Mesothelial cell of epicardium (in vitro differentiated cells): Measurements from ENCODE around the gene KCNK16. TPM values are rescaled to one million over a fixed set of nuclear protein-coding genes. Genes with fewer than 3 reads are reported as not detected.

ENCODE experiments used
- DNase-seq, 2 experiments: peaks; one replicate each; pipeline ENCODE4 v3.0.0; 2021; ENCODE audit warnings: low spot score in 2 of 2; ENCODE audit not compliant: unreplicated experiment in 2 of 2
- H3K27ac Mint-ChIP-seq: 2 replicates; pipeline ENCODE4 v1.8.0; 2021; ENCODE audit warnings: mixed read lengths
- H3K27me3 Mint-ChIP-seq: 2 replicates; pipeline ENCODE4 v1.8.0; 2021; ENCODE audit warnings: low read depth, mixed read lengths
- H3K36me3 Mint-ChIP-seq: 2 replicates; pipeline ENCODE4 v1.8.0; 2021; ENCODE audit warnings: mixed read lengths
- H3K4me1 Mint-ChIP-seq: 2 replicates; pipeline ENCODE4 v1.8.0; 2021; ENCODE audit warnings: mixed read lengths
- H3K4me3 Mint-ChIP-seq: 2 replicates; pipeline ENCODE4 v1.8.0; 2021; ENCODE audit warnings: mild to moderate bottlenecking, moderate library complexity, mixed read lengths
- H3K9me3 Mint-ChIP-seq: 2 replicates; pipeline ENCODE4 v1.8.0; 2021; ENCODE audit warnings: mixed read lengths
- CTCF ChIP-seq: fragments of 200-600 bp; sonication (generic); IDR thresholded peaks from one replicate; pipeline ENCODE4 v1.5.0; 2021; ENCODE audit warnings: antibody characterized with exemption; ENCODE audit not compliant: unreplicated experiment
- total RNA-seq: library from RNA; stranded (reverse); gene quantifications from 3 replicates; pipeline ENCODE4 v1.2.1, GENCODE V29; 2021

The KCNK16 gene
- total RNA-seq, 1 donor from 2014 or later = not detected

- Mint-ChIP-seq H3K36me3 (no peaks in the 10 kb centered on the region), H3K4me1 (peaks cover 8% of the 10 kb centered on the region), H3K9me3 (no peaks in the 10 kb centered on the region), H3K27ac (no peak overlapping the region), H3K27me3 (peaks cover 8% of the 10 kb centered on the region), H3K4me3 (no peak overlapping the region)
- no peak for TF ChIP-seq CTCF
- no peak for DNase-seq
Observed at GRCh38 chr6:39273406-39273821, 49.1 kb downstream of the KCNK16 start.

GRCh38 chr6:39269961-39270360 is 52.5 kb downstream of the KCNK16 start:
- Mint-ChIP-seq H3K4me1 (peaks cover 8% of the 10 kb centered on the region), H3K4me3 (no peak overlapping the region)

GRCh38 chr6:39268721-39269120 is 53.8 kb downstream of the KCNK16 start:
- Mint-ChIP-seq H3K36me3 (no peaks in the 10 kb centered on the region), H3K27ac (no peak overlapping the region), H3K9me3 (peaks cover 4% of the 10 kb centered on the region), H3K4me3 (no peak overlapping the region), H3K27me3 (peaks cover 7% of the 10 kb centered on the region), H3K4me1 (peaks cover 8% of the 10 kb centered on the region)
- no peak for TF ChIP-seq CTCF
- DNase-seq = no peak

More at GRCh38 chr6:39269961-39270360, 52.5 kb downstream of the KCNK16 start:
- Mint-ChIP-seq H3K9me3 (no peaks in the 10 kb centered on the region), H3K27ac (no peak overlapping the region), H3K36me3 (no peaks in the 10 kb centered on the region), H3K27me3 (peaks cover 5% of the 10 kb centered on the region)
- no peak for DNase-seq
- no peak for TF ChIP-seq CTCF

GRCh38 chr6:39268171-39268570 is 54.3 kb downstream of the KCNK16 start:
- no peak overlapping the region for H3K27ac Mint-ChIP-seq
- no peaks in the 10 kb centered on the region for H3K36me3 Mint-ChIP-seq
- no peak for TF ChIP-seq CTCF
- H3K4me1 Mint-ChIP-seq = peaks cover 8% of the 10 kb centered on the region
- H3K4me3 Mint-ChIP-seq = no peak overlapping the region
- H3K27me3 Mint-ChIP-seq = peaks cover 5% of the 10 kb centered on the region
- no peak for DNase-seq
- peaks cover 4% of the 10 kb centered on the region for H3K9me3 Mint-ChIP-seq

DNA sequence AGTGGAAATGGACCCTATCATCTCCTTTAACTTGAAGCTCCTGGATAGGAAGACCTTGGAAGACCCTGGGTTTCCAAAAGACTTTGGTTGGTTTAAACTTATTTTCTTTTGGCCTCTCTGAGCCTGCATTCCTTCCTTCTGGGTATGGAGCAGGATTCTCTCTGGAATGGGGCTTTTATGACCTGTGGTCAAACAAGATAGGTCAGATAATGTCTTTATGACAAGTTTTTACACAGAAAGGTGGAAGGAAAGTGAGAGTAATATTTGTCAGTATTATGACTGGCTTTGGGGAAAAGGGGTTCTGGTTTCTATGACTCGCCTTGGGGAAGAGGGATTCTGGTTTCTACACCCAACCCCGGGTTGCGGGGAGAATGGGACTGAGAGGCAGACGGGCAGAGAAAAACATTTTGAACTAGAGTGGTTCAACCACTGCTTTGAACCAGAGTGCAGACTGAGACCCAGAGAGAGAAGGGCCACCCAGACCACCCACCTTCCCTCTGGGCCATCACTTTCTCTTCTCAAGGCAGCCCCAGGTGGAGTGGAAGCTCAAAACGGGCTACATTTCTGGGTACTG is 55.6 kb downstream of the KCNK16 start:
- H3K27me3 Mint-ChIP-seq = peaks cover 8% of the 10 kb centered on the region
- no peak for TF ChIP-seq CTCF
- H3K27ac Mint-ChIP-seq = no peak overlapping the region
- H3K36me3 Mint-ChIP-seq = no peaks in the 10 kb centered on the region
- H3K4me1 Mint-ChIP-seq = peaks cover 8% of the 10 kb centered on the region
- H3K9me3 Mint-ChIP-seq = peaks cover 4% of the 10 kb centered on the region
- H3K4me3 Mint-ChIP-seq = no peak overlapping the region
- no peak for DNase-seq

GRCh38 chr6:39266375-39266774 is 56.1 kb downstream of the KCNK16 start:
- Mint-ChIP-seq H3K9me3 (peaks cover 4% of the 10 kb centered on the region), H3K27ac (no peak overlapping the region), H3K4me1 (peaks cover 8% of the 10 kb centered on the region), H3K4me3 (no peak overlapping the region), H3K27me3 (peaks cover 8% of the 10 kb centered on the region), H3K36me3 (no peaks in the 10 kb centered on the region)
- DNase-seq = no peak
- no peak for TF ChIP-seq CTCF
